OCI-M2 (cell line): ENCODE results near the gene MARS1.
"Not testable (repeated sequence)": the region's sequence is repeated elsewhere in the genome, so short reads cannot be mapped to it uniquely, and the experiment has no call there.

Source experiments
- DNase-seq: peaks from one replicate; lab custom pipeline; 2025; ENCODE audit not compliant: unreplicated experiment; lab: John Stamatoyannopoulos, UW

MARS1 gene

GRCh38 chr12:57489157-57489641 is 1.3 kb downstream of the MARS1 start:
- DNase-seq = no peak

GRCh38 chr12:57490126-57490525 is 2.3 kb downstream of the MARS1 start:
- no peak for DNase-seq

GRCh38 chr12:57491393-57492280 is 3.8 kb downstream of the MARS1 start:
- no peak for DNase-seq

- not testable (repeated sequence) for DNase-seq
Observed at GRCh38 chr12:57495051-57495701, 7.3 kb downstream of the MARS1 start.

- DNase-seq = no peak
Observed at GRCh38 chr12:57496822-57497221, 9.0 kb downstream of the MARS1 start.

GRCh38 chr12:57497223-57498131 is 9.6 kb downstream of the MARS1 start:
- no peak for DNase-seq

- no peak for DNase-seq
Observed at GRCh38 chr12:57498132-57498502, 10.2 kb downstream of the MARS1 start.

GRCh38 chr12:57498571-57498970 is 10.7 kb downstream of the MARS1 start:
- no peak for DNase-seq

- DNase-seq = no peak
Observed at GRCh38 chr12:57500213-57500612, 12.3 kb downstream of the MARS1 start.

GRCh38 chr12:57502311-57502969 is 14.6 kb downstream of the MARS1 start:
- DNase-seq = not testable (repeated sequence)

GRCh38 chr12:57506541-57506940 is 18.7 kb downstream of the MARS1 start:
- not testable (repeated sequence) for DNase-seq

GRCh38 chr12:57507796-57508195 is 19.9 kb downstream of the MARS1 start:
- DNase-seq = not testable (repeated sequence)

- DNase-seq = no peak
Observed at GRCh38 chr12:57511161-57511560, 23.3 kb downstream of the MARS1 start.

GRCh38 chr12:57511588-57512325 is 23.9 kb downstream of the MARS1 start:
- no peak for DNase-seq

GRCh38 chr12:57512665-57513064 is 24.8 kb downstream of the MARS1 start:
- DNase-seq = no peak

GRCh38 chr12:57513266-57513665 is 25.4 kb downstream of the MARS1 start:
- no peak for DNase-seq

- not testable (repeated sequence) for DNase-seq
Observed at GRCh38 chr12:57513677-57514076, 25.8 kb downstream of the MARS1 start.

- not testable (repeated sequence) for DNase-seq
Observed at GRCh38 chr12:57514246-57514645, 26.4 kb downstream of the MARS1 start.

GRCh38 chr12:57514720-57515407 is 27.0 kb downstream of the MARS1 start:
- no peak for DNase-seq
